Occipital lobe (tissue), 2 donors: ENCODE data around the gene ACP5. TPM values are rescaled to one million over a fixed set of nuclear protein-coding genes. Genes with fewer than 3 reads are reported as not detected.
"Not testable (repeated sequence)": the region's sequence is repeated elsewhere in the genome, so short reads cannot be mapped to it uniquely, and the experiment has no call there.

Source experiments
- DNase-seq: peaks from one replicate; lab custom pipeline; 2025; lab: John Stamatoyannopoulos, UW
- total RNA-seq: library from RNA; depleted of rRNA; stranded (reverse); fragments of >200 nt; gene quantifications from one replicate; pipeline ENCODE4 v1.2.3, GENCODE V29; 2014

The ACP5 gene
- total RNA-seq, result 0.78 TPM

DNA sequence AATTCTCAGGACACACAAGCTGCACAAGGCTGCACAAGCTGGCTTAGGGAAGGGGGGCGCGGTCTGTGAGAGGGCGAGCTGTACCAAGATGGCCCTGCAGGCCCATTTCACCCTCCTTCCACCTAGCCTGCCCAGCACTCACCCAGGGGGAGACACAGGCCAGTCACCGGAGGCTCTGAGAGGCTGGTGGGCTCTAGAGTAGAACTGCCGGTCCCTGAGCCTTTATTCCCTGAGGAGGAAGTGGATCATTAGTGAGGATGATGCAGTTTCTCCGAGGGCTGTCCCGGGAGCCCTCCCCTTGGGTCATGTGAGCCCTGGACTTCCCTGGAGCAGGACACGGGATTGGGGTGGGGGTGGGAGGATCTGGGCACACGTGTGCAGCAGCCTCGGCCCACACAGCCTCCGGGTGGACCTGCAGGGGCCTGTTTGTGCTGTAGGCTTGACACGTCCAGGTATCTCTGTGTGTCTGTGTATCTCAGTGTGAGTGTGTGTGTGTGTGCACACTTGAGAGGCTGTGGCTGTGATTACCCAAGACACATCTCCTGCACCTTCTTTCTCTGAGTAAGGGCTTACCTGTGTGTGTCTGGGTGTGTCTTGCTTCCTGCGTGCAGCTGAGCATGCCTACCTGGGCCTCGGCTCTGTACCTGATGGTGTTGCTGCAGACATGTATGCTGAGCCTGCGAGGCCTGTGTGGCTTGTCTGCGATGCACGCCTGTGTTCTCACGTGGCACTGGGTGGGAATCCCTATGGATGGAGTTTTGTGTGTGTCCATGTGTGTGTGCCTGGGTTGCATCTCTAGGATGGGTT lies at the start of gene ACP5:
Gene ACP5, minus strand, starts transcription at position 195 of the 807 bp plus-strand sequence. CDS start 328 bp downstream, outside the sequence.
- no peak for DNase-seq

DNA sequence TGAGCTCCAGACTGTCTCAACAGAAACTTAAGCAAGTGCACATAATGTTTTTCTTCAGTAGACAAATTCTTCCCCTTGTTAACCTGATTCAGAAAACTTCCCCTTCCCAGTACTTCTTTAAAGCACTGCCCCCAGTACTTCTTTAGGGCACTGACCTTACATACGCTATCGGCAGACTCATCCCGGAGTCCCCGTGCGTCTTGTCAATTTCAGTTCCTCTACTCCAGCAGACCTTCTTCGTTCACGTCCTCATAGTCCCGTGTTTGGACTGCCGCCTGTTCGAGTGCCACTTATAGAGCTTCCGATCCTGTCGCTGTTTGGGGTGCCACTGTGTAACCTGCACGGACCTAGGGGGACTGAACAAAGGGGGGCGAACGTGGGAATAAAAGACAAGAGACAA lies 48.8 kb upstream of the ACP5 start:
- DNase-seq, result no peak

DNA sequence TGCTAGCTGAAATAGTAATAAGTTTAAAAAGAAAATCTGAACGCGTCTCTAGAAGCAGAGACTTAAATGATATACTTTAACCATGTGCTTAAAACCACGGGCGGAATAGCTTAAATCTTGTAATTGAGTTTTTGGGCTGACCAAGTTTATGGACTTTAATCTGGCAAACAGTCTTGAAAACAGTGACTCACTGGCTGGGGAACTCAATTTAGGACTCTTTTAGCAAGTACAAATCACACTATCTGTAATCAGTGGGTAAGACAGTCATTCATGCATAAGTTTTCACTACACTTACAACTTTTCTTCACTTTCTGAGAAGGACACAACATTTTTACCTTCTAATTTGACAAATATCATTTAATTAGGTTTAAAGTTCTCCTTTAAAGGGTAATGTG lies 46.6 kb upstream of the ACP5 start:
- no peak for DNase-seq

DNA sequence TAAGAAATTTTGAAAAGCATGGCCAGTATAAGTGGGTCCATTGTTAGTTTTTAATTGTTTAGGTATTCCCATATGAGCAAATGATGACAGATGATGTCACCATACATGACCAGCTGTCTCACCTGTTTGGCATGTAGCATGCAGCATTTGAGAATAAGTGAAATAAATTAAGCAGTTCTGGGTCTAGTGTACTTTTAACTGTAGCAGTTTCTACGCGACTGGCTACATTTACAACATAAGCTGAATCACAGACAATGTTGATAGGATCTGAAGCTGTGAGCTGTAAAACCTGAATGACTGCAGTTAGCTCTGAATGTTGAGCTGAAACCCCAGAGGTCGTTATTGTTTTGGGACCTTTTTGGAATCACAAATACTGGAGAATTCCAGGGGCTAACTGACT lies 45.0 kb upstream of the ACP5 start:
- not testable (repeated sequence) for DNase-seq

DNA sequence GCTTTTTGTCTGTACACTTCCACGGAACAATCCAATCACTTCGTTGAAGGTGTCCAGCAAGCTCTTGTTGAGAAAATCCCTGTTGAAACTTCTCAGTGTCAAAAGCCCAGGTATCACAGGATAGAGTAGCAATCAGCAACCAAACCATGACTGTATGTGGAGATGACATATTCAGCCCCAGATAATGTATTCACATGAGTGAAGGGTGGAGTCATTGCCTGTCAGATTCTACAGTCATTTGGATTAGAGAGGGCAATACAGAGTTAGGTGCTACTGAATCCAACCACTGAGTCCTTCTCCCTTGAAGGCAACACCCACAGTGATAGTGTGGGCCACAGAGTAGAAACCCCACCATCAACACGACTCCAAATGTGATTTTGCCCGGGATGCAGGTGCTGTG lies 43.1 kb upstream of the ACP5 start:
- no peak for DNase-seq

DNA sequence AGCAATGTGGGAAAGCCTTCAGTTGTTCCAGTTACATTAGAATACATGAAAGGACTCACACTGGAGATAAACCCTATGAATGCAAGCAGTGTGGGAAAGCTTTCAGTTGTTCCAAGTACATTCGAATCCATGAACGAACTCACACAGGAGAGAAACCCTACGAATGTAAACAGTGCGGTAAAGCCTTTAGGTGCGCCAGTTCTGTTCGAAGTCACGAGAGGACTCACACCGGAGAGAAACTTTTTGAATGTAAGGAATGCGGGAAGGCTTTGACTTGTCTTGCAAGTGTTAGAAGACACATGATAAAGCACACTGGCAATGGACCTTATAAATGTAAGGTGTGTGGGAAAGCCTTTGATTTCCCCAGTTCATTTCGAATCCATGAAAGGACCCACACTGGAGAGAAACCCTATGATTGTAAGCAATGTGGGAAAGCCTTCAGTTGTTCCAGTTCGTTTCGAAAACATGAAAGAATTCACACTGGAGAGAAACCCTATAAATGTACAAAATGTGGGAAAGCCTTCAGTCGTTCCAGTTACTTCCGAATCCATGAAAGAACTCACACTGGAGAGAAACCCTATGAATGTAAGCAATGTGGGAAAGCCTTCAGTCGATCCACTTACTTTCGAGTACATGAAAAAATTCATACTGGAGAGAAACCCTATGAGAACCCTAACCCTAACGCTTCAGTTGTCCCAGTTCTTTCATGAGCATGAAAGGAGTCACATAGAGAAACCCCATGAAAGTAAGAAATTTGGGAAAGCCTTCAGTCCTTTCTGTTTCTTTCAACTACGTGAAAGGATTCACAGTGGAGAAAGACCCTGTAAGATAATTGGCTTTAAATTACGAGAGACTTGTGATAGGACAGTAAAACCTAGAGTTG lies 40.0 kb upstream of the ACP5 start:
- DNase-seq, result no peak

DNA sequence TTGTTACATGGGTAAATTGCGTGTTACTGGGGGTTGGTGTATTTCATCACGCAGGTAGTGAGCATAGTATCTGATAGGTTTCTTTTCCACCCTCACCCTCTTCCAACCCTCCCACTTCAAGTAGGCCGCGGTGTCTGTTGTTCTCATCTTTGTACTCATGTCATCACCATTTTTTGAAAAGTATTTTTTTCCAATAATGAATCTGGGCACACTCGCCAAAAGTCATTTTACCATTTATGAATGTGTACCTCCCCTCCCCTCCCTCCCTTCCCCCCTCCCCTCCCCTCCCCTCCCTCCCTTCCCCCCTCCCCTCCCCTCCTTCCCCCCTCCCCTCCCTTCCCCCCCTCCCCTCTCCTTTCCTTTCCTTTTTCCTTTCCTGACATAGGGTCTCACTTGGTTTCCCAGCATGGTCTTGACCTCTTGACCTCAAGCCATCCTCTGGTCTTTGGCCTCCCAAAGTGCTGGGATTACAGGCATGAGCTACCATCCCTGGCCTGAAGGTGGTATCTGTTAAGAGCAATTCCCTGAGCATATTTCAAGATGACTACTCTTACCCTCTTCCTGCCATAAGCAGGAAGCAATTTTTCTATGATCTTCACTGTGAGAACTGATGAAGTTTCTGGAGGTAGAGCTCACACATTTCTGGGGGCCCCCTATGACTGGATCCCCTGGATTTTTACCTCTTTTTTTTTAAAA lies 35.5 kb upstream of the ACP5 start:
- no peak for DNase-seq

DNA sequence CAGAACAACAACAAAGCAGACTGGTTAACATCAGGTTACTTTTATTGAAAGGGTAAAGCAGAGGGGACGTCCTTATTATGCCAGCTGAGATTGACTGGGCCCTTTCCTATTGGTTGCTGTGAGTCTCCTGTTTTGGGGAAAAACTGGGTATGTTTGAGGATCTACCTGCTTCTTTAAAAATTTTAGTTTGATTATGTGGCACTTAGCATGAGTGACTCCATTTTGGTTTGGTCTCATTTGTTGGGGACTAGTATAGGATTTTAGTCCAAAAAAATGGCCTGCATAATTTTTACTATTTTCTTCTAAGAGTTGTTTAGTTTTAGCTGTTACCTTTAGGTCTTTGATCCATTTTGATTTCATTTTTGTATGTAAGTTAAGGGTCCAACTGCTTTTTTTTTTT lies 34.3 kb upstream of the ACP5 start:
- no peak for DNase-seq

DNA sequence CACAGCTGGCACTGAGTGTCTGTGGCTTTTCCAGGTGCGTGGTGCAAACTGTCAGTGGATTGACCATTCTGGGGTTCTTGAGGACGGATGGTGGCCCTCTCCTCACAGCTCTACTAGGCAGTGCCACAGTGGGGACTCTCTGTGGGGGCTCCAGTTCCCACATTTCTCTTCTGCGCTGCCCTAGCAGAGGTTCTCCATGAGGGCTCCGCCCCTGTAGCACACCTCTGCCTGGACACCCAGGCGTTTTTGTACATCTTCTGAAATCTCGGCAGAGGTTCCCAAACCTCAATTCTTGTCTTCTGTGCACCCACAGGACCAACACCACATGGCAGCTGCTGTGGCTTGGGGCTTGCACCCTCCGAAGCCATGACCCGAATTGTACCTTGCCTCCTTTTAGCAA lies 29.0 kb upstream of the ACP5 start:
- no peak for DNase-seq

DNA sequence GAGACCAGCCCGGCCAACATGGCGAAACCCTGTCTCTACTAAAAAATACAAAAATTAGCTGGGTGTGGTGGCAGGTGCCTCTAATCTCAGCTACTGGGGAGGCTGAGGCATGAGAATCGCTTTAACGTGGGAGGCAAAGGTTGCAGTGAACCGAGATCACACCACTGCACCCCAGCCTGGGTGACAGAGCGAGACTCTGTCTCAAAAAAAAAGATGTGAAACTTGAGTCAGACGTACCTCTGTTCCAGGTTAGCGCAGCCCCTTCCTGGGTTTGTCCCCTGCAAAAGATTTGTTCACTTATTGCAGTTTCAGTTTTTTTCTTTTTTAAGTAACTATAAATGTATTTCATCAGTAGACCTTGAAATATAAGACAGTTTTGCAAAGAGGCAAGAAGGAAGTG lies 22.3 kb upstream of the ACP5 start:
- DNase-seq, result not testable (repeated sequence)

DNA sequence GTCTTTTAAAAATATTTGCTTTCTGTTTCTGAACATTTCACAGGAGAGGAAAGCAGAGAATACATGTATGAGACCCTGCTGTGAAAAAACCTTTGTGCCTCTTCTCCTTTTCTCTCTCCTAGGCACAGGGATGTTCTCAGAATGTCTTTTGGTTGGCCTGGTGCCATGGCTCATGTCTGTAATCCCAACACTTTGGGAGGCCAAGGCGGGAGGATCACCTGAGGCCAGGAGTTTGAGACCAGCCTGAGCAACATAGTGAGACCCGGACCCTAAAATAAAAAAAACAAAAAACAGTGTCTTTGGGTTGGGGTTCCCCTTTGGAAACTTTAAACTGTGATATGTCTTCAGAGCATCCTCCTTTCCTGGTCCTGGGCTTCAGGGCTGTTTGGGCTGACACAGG lies 21.3 kb upstream of the ACP5 start:
- DNase-seq, result no peak

DNA sequence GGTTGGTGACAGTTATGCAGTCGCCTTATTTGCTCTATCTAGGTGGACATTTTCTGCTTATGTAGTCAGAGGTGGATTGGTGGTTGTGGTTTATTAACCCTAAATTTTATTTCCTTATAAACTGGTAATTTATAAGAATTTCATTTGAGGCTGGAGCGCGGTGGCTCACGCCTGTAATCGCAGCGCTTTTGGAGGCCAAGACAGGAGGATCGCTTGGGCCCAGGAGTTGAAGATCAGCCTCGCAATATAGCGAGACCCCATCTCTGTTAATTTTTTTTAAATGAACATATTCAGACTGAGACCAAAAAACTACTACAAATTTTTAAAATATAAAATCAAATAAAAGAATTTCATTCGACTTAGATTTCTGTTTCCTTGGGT lies 20.6 kb upstream of the ACP5 start:
- no peak for DNase-seq

DNA sequence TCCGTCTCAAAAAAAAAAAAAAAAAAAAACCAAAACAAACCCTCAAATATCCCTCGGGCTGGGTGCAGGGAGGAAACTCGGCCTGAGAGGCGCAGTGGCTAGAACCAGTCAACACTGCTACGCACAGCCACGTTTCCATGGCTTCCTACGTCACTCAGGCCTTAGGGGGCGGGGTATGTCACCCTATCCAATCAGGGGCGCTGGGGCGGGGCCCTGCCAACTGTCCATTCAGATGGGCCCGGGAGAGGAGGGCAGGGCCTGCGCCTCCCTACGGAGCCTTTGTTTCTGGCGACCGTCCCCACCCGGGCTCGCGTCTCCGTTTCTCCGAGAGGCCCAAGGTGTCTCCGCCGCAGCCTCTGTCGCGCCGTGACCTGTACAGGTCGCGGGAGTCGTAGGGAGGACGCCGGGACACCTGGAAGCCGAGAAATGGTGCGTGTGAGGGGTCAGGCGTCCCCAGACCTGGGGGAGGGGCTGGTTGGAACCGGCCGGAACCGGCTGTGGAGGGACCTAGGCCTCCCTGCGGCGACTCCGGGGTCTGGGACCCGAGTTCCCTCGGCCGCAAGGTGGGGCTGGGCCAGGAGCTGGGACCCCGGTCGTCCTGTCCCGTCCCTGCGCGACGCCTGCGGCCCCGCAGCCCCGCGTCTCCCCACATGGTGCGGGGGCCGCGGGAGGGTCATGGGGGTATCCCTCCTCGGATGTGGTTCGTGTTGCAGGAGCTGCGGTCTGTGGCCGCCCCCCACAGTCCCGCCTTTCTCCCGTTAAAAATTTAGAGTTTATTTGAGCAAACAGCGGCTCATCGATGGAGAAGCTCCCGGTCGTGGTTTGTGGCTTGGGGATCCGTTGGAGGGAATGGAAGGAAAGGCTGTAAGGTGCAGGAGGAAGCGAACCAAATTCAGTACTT lies 20.0 kb upstream of the ACP5 start, which contains the start of gene ZNF627:
Gene ZNF627, plus strand, starts transcription at position 282 of the 901 bp plus-strand sequence. Its CDS starts 145 bp downstream, at position 427.
- DNase-seq, result peak; percentile 96

DNA sequence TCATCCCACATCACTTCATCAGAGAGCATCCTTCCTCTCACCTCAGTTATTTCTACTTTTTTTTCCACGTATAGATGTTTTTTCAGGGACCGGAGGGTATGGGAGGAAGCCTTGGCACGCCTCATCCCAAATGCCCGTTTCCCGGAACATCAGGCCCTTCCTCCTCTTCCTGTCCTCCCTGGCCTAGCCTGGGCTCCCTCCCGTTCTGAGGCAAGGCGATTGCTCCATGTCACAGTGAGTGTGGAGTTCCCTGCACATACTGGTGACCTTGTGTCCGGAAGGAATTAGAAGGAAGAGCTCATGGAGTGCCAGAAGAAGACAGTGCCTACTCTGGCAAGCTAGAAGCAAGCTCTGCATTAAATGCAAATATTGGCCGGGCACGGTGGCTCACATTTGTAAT lies 18.7 kb upstream of the ACP5 start:
- DNase-seq, result no peak

DNA sequence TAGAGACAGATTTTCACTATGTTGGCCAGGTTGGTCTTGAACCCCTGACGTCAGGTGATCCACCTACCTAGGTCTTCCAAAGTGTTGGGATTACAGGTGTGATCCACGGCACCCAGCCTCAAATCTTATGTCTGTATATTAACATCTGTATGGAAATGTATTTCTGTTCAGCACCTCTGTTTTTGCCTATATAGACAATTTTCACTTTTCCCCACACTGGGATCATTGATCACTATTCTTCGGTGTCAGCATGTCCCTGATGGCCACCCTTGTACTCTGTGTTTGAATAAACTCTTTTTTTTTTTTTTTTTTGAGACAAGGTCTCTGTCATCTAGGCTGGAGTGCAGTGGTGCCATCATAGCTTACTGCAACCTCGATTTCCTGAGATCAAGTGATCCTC lies 16.6 kb upstream of the ACP5 start:
- no peak for DNase-seq

DNA sequence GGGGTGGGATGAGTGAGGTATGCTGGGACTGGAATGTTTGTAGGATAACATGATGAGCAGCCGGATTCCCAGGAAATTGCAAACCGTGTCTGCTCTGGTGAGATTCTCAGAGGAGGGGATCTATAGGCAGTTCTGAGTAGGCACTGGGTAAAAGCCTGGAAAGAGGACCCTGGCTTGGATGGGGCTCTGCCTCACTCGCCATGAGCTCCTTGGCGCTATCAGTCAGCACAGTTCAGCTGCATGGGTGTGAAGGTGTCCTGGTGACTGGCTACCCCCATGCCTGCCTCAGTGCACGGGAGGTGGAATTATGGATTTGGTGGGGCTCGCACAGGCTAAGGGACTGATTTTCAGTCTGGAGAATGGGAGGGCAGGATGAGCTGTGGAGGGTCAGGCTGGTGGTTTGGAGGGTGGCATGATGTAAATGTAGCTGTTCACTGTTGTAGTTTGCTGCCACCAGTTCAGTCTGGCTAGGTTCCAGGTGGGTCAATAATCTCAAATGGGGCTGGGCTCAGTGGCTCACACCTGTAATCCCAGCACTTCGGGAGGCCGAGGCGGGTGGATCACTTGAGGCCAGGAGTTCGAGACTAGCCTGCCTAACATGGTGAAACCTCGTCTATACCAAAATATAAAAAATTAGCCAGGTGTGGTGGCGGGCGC lies 10.7 kb upstream of the ACP5 start:
- no peak for DNase-seq

DNA sequence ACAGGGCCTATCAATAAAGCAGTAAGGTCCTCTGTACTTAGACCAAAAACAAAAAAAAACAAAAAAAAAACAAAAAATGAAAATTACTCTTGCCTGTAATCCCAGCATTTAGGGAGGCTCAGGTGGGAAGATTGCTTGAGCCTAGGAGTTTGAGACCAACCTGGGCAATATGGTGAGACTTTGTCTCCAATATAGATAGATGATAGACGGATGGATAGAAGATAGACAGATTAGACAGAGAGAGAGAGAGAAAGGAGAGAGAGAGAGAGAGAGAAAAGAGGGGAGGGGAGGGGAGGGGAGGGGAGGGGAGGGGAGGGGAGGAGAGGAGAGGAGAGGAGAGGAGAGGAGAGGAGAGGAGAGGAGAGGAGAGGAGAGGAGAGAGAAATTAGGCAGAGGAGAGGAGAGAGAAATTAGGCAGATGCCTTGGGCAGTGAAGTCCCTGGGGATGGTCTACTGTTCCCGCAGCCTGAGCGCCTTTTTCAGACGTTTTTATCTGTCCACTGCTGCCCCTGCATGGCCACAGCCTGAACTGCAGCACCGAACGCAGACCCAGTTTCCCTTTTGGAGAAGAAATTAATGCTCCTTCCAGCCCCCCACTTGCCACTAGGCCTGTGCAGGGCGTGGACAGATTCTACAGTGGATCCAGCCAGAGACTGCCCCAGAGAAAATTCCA lies 10.0 kb upstream of the ACP5 start:
- peak; percentile 42 for DNase-seq

DNA sequence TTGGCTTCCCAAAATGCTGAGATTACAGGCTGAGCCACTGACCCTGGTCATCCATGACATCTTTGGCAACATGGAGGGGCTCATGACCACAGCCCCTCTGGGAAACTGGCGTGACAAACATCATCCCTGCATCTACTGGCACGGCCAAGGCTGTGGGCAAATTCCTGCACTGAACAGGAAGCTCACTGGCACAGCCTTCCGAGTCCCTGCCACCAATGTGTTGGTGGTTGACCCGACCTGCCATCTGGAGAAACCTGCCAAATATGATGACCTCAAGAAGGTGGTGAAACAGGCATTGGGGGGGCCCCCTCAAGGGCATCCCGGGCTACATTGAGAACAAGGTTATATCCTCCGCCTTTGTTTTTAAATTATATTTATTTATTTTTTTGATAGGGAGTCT lies 8.9 kb upstream of the ACP5 start:
- DNase-seq, result no peak

DNA sequence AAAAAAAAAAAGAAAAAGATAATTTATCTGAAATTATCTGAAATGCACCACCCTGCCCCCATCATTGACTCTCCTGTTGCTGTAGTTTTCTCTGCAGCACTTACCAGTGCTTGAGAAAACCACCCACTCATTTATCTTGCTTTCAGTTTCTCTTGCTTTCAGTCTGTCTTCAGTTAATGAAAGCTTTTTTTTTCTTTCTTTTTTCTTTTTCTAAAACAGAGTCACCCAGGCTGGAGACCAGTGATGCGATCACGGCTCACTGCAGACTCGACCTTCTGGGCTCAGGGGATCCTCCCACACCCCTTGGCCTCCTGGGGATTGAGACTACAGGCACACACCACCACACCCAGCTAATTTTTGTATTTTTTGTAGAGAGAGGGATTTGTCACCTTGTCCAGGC lies 4.3 kb upstream of the ACP5 start:
- DNase-seq, result no peak

DNA sequence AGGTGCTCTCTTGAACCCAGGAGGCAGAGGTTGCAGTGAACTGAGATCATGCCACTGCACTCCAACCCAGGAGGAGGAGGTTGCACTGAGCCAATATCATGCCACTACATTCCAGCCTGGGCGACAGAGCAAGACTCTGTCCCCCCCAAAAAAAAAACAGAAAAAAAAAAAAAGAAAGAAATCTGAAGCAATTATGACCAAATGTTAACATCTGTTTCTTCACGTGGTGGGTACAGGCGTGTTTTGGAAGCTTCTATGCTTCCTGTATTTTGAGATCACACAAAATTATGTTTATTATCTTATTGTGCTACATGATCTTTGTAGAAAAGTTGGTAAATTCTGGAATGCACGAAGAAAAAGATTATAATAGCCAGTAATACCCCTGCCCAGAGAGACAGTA lies 2.7 kb upstream of the ACP5 start:
- no peak for DNase-seq
